GM19452 (cell line): ENCODE results near the gene DAZAP2.
A peak's percentile ranks its signal among the peaks of the same experiment; 100 is the strongest.
"Not testable (repeated sequence)": the region's sequence is repeated elsewhere in the genome, so short reads cannot be mapped to it uniquely, and the experiment has no call there.

Experiments
- ATAC-seq: cut with Tn5 transposase; IDR thresholded peaks from one replicate; pipeline ENCODE4 v1.9.1; 2021; ENCODE audit not compliant: unreplicated experiment

DAZAP2 gene

DNA sequence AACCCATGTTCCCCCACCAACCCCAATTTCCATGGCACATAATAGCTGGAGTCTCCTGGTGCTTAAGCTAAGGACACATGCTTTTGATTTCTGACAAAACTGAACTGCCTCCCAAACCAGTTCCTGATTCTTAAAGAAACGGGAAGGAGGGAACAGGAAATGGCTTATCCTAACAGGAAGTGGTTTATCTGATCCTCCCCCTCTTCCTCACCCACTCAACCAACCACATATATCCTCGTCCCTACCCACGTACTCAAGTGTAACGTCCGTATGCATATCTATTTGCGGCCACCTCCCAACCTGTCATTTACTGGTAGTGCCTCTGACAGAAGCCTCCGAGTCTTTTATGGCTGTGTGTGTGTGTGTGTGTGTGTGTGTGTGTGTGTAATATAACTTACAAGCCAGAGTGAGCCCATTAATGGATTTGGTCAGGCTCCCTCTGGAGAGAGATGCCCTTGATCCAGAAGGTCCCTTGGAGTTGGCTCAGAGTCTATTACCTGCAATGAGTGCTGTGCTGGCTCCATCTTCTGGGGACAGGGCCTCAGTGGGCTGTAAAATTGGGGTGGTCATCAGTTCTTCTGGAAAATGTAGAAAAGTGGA, 7.7 kb downstream of the DAZAP2 start:
- ATAC-seq, result no peak

DNA sequence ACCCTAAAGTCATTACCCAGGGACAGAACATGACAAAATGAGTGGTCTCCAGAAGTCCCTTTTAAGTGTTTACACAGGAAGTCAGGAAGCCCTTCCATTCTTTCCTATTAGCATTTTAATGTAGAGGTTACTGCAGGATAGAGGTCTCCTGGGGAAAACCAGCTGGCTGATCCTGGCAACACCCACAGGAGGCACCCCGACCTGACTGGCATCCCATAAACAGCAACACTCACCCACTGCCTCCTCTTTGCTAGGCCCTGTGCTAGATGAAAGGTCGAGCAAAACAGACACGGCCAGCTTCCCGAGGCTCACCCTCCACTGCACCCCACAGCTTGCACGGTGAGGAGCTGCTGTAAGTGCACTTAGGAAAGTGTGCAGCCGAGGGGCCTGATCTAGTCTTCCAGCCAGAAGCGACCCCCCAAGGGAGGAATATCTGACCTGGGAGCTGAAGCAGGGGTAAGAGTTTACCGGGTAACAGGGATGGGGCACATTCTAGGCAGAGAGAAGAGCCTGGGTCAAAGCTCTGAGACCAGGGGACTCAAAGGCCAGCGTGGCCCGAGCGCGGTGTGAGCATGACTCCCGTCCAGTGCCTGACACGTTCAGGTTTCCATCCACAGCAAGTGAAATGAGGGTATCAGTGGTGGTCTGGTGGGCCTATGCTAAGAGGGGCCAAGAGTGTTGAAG, 9.0 kb downstream of the DAZAP2 start:
- no peak for ATAC-seq

DNA sequence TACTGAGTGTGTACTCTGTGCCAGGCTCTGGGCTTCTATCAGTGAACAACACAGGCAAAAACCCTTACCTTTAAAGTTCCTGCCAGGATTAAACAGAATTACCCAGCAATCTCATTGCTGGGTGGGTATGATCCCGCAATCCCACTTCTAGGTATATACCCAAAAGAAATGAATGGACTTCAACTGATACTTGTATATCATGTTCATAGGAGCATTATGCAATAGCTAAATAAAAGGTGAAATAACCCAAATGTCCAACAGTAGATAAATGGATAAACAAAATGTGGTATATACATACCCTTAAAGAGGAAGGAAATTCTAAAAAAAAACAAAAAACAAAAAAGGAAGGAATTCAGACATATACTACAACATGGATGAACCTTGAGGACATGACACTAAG, 14.7 kb downstream of the DAZAP2 start:
- ATAC-seq, result no peak

DNA sequence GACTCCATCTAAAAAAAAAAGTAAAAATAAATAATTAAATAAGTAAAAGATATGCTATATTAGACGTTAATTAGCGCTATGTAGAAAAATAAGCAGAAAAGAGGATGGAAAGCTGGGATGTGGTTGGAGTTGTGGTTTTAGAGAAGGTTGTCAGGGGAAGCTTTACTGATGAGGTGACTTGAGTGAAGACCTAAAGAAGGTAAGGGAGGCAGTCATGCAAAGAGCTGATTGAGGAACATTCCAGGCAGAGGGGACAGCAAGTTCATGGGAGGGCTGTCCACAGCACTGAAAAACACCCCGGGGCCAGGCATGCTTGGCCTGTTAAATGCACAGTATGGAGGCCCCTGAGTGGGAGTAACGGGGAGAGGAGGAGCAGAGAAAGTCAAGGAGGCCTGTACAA, 15.9 kb downstream of the DAZAP2 start:
- no peak for ATAC-seq

DNA sequence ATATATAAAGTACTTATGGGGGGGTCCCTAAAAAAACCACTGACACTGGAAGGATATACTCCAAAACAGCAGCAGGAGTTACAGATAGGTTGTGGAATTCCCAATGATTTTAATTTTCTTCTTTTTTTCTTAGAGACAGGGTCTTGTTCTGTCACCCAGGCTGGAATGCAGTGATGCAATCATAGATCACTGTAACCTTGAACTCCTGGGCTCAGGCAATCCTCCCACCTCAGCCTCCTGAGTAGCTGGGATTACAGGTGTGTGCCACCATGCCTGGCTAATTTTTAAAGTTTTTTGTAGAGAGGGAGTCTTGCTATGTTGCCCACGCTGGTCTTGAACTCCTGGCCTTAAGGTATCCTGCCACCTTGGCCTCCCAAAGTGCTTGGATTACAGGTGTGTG, 21.0 kb downstream of the DAZAP2 start:
- ATAC-seq, result not testable (repeated sequence)

DNA sequence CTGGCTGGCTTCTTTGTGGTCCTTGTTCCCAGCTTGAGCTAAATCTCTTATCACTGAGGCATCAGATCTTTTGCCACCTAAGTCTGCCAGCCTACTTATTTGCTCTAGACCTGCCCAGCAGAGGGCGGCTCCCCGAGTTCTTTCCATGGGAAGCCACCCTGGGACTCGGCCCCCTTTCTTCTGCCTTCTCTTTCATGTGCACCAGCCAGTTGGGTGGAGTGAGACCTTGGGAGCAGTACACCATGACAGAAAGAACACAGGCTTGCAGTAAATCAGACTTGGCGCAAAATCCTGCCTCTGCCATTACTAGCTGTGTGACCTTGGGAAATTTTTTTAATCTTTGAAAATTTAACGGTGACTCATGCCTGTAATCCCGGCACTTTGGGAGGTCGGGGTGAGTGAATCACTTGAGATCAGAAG, 24.1 kb downstream of the DAZAP2 start:
- ATAC-seq, result no peak

DNA sequence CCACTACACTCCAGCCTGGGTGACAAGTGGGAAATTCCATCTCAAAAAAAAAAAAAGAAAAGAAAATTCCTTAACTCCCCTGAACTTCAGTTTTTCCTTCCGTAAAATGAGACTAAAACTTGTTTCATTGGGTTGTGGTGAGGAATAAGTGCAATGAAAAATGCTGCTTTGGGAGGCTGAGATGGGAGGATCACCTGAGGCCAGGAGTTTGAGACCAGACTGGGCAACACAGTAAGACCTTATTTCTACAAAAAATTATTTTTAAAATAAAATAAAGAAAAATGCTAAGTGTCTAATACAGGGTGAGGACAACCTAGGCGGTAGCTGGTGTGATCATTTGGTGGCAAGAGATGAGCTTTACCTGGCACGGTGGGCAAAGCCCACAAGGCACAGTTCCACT, 24.7 kb downstream of the DAZAP2 start:
- ATAC-seq, result no peak

DNA sequence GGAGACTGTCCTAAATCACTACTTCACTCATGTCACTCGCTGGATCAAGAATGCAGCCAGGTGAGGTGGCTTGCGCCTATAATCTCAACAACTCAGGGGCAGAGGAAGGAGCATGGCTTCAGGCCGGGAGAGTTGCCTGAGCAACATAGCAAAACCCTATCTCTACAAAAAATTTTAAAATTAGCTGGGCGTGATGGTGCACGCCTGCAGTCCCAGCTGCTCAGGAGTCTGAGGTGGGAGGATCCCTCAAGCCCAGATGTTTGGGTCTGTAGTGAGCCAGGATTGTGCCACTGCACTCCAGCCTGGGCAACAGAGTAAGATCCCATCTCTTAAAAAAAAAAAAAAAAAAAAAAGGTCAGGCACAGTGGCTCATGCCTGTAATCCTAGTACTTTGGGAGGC, 25.7 kb downstream of the DAZAP2 start:
- ATAC-seq, result no peak

DNA sequence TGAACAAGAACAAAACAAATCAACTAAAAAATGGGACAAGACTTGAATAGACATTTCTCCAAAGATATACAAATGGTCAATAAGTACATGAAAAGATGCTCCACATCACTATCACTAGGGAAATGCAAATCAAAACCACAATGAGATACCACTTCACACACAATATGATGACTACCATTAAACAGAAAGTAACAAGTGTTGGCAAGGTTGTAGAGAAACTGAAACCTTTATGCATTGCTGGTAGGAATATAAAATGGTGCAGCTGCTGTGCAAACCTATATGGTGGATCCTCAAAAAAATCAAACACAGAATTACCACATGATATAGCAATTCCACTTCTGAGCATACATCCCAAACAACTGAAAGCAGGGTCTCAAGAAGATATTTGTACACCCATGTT, 26.4 kb downstream of the DAZAP2 start:
- ATAC-seq, result peak; percentile 49

DNA sequence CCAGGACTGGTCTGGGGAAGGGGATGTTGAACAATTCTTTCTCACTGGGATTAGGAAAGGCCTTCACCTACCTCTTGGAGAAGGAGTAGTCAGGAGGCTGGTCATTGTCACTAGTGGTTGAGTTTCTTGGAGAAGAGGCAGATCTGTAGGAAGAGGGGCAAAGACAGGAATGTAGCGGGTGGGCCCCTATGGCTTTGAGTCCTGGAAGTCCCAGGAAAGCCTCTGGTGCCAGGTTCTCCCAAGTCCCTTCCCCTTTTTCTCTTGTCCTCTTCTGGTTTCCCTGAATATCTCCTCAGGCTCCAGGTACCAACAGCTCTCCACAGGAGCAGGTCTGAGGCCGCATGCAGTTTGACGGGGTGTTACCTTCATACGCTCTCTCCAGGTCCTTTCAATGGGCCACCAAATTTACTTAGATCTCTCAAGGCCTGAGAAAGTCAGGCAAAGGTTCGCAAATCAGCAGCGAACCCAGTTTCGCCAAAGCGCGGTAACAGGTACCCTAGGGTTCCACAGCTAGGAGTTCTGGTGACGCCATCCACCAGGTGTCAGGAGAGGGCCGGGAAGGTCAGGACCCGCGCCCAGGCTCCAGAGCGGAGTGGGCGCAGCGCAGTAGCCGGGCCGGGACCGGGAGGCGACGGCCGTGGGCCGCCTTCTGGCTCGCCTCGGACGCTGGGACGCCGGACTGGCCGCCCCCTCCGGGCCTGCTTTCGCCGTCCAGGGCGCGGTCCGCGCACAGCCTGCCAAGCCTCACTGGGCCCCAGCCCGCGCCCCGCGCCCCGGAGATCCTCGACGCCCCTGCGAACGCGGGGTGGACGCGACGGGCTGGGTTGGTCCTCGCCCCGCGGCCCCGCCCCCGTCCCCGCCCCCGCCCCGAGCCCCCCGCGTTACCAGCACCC, 30.8 kb downstream of the DAZAP2 start:
- peak; percentile 31 for ATAC-seq

DNA sequence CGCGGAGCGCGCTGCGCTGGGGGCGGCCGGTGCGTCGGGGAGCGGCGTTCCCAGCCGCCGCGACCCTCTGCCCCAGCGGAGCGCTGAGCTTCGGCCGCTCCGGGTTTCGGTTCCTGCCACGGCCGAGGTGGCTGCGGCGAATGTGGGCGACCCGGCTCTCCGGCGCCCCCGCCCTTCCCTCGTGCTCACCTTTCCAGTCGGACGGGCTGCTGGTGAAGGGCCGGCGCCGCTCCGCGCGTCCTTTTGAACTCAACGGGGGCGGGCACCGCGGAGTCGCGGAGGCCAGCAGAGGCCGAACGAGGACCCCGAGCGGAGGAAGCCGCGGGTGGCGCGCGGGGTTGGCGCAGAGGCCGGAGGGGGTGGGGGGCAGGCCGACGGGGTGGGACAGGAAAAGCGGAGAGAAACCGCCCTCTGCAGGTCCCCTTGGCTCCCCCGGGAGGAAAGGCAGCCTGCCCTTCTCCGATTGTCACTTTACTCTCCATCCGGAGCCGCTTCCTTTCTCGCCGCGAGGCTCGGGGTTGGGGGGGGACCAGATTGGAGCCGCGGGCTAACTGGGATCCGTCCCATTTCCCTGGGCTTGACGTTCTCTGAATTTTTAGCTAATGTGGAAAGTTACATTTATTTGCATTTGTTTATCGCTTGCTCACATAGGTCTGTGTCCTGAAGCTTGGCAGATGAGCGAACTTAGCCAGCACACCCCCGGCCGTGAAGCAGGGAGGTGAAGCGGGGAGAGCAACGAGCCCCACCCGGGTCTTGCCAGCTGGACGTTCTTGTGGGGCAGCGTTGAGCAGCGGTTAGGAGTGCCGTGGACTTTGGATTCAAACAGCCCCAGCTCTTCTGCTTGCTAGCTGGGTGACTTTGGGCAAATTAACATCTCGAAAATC, 31.7 kb downstream of the DAZAP2 start, which contains the start of gene SMAGP:
TSS of gene SMAGP (minus strand) at position 349 of the 884 bp plus-strand sequence. CDS start 1,137 bp downstream, outside the sequence.
- ATAC-seq, result peak; percentile 70

DNA sequence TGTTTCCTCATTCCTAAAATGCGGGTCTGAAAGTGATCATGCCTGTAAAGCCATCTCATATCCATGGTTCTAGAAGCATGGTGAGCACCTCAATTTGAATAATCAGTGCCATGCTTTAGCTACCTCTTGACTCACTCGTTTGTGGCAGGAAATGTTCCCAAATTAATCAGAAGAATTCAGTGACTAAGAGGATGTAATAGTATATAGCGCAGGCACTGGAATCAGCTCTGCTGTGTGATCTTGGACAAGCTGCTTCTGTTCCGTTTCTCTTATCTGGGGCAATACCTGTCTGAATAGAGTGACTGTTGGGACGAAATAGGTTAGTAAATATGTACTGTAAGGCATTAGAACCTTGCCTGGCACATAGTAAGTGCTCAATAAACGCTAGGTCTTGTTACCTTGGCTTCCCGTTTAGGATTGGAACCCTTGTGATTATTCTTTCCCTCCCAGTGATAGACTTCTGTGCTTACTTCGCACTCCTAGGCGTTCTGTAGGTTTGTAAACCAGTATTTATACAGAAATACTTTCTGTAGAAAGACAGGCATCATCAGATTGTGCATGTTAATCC, 32.4 kb downstream of the DAZAP2 start:
- no peak for ATAC-seq

DNA sequence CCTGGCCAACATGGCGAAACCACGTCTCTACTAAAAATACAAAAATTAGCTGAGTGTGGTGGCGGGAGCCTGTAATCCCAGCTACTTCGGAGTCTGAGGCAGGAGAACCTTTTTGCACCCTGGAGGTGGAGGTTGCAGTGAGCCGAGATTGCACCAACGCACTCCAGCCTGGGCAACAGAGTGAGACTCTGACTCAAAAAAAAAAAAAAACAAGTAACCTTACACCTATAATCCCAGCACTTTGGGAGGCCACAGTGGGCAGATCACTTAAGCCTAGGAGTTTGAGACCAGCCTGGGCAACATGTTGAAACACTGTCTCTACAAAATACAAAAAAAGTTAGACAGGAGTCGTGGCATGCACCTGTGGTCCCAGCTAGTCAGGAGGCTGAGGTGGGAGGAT, 34.2 kb downstream of the DAZAP2 start:
- not testable (repeated sequence) for ATAC-seq

DNA sequence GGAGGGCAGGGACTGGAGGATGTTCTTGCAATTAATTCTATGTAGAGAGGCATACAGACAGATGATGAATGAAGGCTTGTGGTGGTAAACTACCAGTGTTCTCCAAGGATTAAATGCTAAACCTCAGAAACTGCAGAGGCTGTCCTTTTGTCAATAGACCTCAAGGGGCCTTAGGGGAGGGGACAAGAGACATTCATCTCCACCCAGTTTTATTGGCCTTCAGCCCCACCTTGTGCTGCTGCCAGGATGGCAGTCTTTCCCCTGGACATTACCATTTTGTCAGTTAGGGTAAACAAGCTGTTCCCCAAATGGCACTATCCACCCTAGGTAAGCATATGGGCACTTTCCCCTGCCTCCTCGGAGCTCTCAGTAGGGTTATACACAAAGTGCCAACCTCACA, 36.5 kb downstream of the DAZAP2 start:
- ATAC-seq, result no peak

DNA sequence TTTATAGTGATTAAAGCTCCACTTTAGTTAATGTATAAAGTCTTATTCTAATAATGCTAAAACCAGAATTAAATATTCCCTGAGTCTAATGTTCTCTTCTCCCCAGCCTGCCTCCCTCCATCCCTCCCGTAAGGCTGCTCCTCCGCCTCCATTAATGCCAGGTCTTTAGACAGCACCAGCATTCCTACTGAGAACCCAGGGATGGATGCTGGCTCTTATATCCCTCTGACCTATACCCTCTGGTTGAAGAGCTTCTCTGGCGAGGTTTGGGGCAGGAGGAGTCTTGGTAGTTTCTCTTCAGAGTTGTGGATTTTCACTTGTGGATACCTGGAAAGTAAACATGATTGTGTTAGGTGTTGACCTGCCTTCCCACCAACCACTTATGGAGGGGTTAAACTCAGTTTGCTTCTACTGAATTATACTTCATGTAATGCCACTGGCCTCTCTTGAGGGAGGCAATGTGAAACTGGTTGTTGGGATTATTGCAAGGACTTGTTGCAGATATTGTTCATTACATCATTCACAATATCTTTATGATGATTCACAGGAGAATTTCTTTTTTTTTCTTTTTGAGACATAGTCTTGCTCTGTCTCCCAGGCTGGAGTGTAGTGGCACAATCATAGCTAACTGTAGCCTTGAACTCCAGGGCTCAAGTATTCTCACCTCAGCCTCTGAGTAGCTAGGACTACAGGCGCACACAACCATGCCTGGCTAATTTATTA, 42.7 kb downstream of the DAZAP2 start:
- ATAC-seq, result no peak

DNA sequence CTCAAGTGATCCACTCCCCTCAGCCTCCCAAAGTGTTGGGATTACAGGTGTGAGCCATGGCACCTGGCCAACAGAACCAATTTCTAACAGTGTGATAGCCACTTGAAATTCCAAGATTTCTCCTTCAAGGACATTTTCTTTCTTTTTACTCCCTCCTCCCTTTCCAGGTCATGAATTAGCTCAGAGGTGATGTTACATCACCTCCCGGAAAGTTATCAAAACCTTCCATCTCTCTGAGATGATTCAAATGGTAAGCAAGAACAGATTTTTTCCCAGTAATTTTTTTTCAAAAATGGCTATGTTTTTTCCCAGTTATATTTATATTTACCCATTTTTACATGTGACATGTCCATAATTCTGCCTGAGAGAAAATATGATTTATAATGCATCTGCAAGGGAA, 47.2 kb downstream of the DAZAP2 start:
- no peak for ATAC-seq

DNA sequence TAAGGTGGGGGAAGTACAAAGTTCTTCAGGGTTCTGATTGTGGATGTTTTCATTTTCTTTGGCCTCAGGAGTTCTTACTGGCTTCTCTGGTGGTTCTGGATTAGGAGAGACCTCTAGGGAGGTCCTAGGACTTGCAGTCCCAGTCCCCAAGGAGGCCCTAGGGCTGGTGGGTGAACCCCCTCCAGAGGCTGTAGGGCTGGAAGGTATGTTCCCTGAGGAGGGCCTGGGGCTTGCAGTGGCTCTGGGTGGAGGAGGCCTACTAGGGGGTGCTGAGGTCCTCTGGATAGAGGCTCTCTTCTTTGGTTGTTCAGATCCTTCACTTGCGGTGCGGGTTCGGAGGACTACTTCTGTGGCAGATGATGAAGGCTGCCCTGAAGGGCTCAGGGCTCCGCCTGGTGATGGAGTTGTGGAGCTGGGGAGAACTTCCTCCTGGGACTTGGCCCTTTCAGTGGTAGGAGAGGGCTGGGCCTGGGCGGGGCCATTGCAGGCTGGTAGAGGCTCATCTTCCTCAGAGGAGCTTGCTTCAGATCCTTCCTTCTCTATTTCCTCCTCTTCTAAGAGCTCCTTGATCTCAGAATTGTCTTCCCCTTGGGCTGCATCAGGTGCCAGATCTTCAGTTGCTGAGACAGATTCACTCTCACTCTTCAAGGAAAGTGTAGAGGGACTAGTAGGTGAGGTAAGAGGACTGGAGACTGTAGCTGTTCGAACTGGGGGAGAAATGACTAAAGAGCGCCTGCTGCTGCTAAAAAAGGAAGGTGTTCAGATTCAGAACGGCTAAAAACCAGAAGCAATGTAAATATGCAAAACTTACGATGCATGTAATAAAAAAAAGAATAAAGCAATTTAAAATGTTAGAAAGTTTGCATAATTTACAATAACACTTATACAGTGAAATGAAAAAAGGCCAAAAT, 53.2 kb downstream of the DAZAP2 start:
- ATAC-seq, result not testable (repeated sequence)
